HG02588 (cell line): ENCODE data around the gene RAPGEF1.

ENCODE experiments used
- ATAC-seq: cut with Tn5 transposase; IDR thresholded peaks from one replicate; pipeline ENCODE4 v1.9.1; 2021; ENCODE audit warnings: mild to moderate bottlenecking, moderate library complexity; ENCODE audit not compliant: unreplicated experiment

The RAPGEF1 gene

GRCh38 chr9:131748411-131748955 is 8.6 kb upstream of the RAPGEF1 start:
- no peak for ATAC-seq

GRCh38 chr9:131747352-131747751 is 7.5 kb upstream of the RAPGEF1 start:
- no peak for ATAC-seq

DNA sequence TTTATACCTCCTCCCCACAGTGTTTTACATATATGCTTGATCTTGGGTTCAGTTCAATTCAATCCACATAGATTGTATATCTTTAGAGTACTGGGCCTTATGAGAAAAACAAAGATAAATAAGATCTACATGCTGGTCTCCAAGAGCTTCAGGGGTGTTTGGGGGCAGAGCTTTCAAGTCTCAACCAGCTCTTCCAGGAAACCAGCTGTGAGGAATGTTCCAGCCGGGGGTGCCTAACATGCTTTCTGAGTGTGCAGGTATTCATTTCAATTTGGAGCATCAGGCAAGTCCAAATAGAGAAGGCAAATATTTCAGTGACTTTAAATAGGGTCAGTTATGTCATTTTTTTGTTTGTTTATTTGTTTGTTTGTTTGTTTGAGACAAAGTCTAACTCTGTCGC is 5.7 kb upstream of the RAPGEF1 start:
- no peak for ATAC-seq

DNA sequence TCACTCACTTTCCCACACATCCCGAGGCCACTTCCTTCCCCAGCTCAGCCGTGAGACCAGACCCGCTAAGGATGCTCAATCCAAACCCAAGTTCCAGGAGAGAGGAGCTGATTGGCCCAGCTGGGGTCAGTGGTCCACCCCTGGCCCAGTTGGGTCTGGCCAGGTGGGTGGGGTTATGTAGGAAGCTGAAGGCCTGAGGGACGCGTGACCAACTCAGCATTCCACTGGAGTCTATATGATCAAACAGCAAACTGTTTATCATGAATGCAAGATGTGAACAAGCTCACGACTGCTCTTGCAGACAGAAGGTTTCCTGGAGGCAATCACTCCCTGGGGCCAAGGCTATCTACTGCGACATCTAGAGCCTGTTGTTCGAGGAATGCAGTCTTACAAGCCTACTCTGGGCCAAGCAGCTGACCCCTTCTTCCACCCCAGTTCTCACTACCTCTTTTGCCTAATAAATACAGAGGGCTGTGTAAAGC is 4.9 kb upstream of the RAPGEF1 start:
- no peak for ATAC-seq

GRCh38 chr9:131744171-131744719 is 4.4 kb upstream of the RAPGEF1 start:
- no peak for ATAC-seq

DNA sequence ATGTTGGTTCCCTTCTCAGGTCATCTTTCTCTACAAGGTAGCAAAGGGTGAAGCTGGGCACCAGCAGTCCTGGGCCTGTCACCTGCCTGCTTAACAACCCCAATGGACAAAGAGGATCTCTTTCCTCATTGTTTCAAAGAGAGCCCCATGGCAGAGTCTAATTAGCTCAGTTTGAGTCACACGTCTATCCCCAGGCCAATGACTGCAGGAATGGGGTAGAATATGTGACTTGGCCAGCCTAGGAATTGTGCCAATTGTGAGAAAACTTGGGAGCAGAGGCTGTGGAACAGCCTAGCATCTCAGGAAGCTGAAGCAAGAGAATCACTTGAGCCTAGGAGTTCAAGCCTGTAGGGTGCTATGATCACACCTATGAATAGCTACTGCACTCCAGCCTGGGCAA is 3.6 kb upstream of the RAPGEF1 start:
- ATAC-seq = no peak

GRCh38 chr9:131743096-131743495 is 3.2 kb upstream of the RAPGEF1 start:
- no peak for ATAC-seq

DNA sequence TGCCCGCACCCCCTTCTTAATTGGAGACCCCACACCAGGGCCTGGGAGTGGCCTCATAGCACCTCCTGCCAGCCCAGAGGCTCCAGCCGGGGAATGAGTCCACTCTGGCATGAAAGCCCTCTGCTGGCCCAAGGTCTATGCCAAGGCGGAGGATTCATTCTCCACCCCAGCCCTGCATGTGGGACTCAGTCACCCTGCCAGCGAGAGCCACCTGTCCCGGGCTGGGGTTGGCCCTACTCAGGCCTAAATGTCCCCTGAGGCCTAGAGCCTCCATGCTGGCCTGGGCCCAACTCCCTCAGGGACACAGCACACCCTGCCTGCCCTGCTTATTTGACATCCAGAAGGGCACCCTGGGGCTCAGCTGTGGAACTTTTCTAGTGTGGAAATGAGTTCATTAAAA is 1.0 kb upstream of the RAPGEF1 start:
- ATAC-seq = no peak

GRCh38 chr9:131739133-131739958 is 530 bp downstream of the RAPGEF1 start:
- peak; percentile 32 for ATAC-seq

GRCh38 chr9:131738293-131739132 is 1.4 kb downstream of the RAPGEF1 start:
- ATAC-seq = no peak

DNA sequence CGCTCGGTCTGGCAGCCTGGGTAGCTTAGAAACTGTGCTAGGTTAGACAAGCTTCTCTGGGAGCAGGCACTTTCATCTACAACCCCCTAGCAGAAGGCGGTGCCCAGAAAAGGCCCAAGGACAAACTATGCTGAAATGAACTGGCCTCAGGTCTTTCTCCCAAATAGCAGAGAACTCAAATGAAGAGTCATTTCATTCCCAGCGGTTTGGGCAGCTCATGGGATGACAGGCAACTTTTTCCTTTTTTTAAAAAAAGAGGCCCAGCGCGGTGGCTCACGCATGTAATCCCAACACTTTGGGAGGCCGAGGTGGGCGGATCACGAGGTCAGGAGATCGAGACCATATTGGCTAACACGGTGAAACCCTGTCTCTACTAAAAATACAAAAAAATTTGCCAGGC is 2.5 kb downstream of the RAPGEF1 start:
- no peak for ATAC-seq

GRCh38 chr9:131736431-131736830 is 3.4 kb downstream of the RAPGEF1 start:
- no peak for ATAC-seq

DNA sequence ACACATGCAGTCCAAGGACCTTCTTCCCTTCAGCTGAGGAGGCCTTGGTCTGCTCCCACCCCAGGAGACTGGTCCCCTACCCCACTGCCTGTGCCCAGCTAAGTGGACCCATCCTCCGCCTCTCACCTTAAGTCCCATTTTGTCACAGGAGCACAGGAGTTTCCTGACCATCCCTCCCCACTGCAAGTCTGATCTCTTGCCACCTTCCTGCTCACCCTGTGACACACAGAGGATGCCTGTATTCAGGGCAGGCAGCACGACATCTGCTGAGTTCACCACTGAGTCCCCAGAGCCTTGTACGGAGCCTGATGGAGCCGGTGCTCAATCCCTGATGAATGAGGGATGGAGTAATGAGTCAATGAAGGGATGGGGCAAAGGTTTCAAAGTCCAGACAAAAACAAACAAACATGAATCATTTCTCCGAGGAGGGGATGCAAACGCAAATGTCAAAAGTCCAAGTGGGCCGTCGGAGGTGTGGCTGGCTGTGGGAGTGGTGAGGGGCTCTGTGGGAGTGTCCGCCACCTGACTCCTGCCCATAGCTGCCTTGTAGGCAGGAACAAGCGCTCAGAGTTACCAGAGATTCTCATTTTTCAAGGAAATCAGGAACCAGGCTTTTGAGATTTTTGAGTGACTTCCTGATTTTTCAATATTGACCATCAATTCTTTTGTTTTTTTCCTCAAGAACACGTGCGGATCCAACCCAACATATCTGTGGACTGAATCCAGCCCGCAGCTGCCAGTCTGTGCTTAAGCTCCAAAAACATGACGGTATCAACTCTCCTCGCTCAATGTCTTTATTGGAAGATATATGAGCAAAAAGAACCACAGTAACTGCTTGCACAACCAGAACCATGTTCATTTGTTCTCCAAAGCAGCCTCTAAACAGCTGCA is 4.4 kb downstream of the RAPGEF1 start:
- ATAC-seq = no peak

DNA sequence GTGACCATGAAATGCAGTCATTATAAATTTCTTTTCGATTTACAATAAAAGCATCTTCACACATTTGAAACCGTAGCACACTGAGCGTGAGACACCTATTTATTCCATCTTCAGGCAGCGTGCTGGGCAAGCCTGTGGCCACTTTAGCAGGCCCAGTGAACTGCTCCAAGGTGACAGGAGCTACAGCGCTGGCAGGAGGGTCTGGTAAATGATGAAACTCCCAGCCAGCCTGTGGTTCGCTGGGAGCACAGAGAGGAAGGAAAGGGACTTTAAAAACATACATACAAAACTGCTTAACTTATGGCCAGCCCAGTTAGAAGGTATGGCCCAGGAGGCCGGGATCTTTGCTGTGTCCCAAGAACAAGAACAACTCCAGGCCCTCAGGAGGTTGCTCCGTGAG is 5.1 kb downstream of the RAPGEF1 start:
- no peak for ATAC-seq

GRCh38 chr9:131734165-131734610 is 5.7 kb downstream of the RAPGEF1 start:
- ATAC-seq = no peak

- no peak for ATAC-seq
These were observed 6.3 kb downstream of the RAPGEF1 start for GRCh38 chr9:131733541-131734061.

DNA sequence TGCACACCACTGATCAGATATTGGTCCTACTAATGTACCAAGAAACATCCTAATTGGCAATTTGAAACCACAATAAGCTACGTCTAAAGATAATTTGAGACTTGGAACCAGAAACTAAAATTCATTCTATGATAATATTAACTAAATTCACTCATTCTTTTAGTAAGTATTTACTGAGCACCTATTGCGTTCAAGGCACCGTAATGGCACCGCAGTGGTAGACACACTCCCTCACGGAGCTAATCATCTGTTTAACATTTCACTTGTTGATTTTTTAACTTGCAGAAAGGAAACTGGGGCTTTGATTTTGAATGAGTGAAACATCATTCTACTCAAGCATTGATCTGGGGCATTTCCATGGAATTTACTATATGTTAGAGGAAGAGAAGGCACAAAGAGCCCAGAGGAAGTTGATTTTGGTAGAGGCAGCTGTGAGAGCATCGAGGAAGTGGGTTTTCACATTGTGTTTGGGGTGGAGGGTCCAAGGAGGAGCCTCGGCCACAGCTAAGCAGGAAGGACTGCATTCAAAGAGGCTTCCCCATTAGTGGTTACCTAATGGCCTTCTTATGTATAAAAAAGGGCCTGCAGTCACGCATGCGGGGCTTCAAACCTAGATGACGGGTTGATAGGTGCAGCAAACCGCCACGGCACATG is 7.1 kb downstream of the RAPGEF1 start:
- no peak for ATAC-seq

DNA sequence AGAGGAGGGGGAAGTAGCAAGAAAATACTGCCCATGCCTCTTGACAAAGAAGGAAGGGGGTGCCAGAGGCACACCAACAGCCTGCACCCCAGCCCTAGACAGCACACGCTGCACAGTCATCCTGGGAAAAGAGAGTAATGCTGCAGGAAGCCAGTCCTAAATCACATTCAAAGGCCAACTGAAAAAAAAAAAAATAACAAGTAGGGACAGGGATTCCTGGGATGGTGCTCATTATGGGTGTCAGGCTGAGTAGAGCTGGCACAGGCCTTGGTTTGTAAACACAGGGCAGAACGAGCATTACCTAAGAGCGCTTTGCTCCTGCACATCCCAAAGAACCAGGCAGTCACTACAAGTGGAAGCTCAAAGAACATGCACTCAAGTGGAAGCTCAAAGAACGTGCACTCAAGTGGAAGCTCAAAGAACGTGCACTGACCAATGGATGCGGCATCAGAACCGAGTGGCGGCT is 7.8 kb downstream of the RAPGEF1 start:
- no peak for ATAC-seq

DNA sequence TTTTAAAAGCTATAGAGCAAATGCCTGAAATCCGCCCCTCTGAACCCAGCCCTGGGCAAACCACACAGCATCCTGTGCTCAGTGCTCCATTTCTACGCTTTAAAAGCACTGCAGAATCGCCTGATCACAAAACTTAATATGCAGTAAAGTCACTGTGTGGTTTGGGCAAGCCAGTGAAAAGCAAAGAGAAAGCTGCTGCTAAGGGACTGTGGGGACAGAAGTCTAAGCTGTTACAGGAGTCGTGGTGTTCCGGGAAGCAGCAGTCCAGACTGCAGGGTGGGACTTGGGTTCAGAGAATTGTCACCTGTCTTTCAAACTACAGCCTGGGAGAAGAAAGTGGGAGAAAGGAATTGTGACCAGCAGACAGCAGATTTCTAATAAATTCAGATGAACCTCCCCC is 8.2 kb downstream of the RAPGEF1 start:
- ATAC-seq = no peak
